Activated gamma-delta T cell treated with Interleukin-2 at 50 U/mL for 16 hours (primary cell): ENCODE data around the gene GCK.
A peak's percentile ranks its signal among the peaks of the same experiment; 100 is the strongest.
"Not testable (repeated sequence)": the region's sequence is repeated elsewhere in the genome, so short reads cannot be mapped to it uniquely, and the experiment has no call there.

ENCODE experiments used
- DNase-seq: peaks from one replicate; pipeline ENCODE4 v3.0.0-alpha.2; 2020

Gene GCK

GRCh38 chr7:44139311-44140010, 49.8 kb downstream of the GCK start:
- no peak for DNase-seq

- DNase-seq = no peak
Measured at GRCh38 chr7:44138698-44139097, 50.5 kb downstream of the GCK start.

- no peak for DNase-seq
Measured at GRCh38 chr7:44136731-44137130, 52.5 kb downstream of the GCK start.

GRCh38 chr7:44134943-44135628, 54.2 kb downstream of the GCK start:
- DNase-seq = no peak

- no peak for DNase-seq
Measured at GRCh38 chr7:44133295-44133694, 55.9 kb downstream of the GCK start.

- no peak for DNase-seq
Measured at GRCh38 chr7:44132039-44132438, 57.2 kb downstream of the GCK start.

- no peak for DNase-seq
Measured at GRCh38 chr7:44131173-44132029, 57.8 kb downstream of the GCK start.

GRCh38 chr7:44128721-44129582, 60.3 kb downstream of the GCK start:
- DNase-seq = no peak

GRCh38 chr7:44127161-44127560, 62.1 kb downstream of the GCK start:
- no peak for DNase-seq

GRCh38 chr7:44126574-44126973, 62.7 kb downstream of the GCK start:
- not testable (repeated sequence) for DNase-seq

- no peak for DNase-seq
Measured at GRCh38 chr7:44124822-44125202, 64.4 kb downstream of the GCK start.

- peak; percentile 97 for DNase-seq
Measured at GRCh38 chr7:44123190-44124003, 65.8 kb downstream of the GCK start, which contains the start of gene POLD2. TSS of gene POLD2 (minus strand) at chr7:44123548. CDS start at chr7:44122053, 1,495 bp downstream.

- DNase-seq = no peak
Measured at GRCh38 chr7:44122529-44122928, 66.7 kb downstream of the GCK start.

- no peak for DNase-seq
Measured at GRCh38 chr7:44121761-44122420, 67.3 kb downstream of the GCK start.

GRCh38 chr7:44120395-44120794, 68.8 kb downstream of the GCK start:
- DNase-seq = no peak

GRCh38 chr7:44119829-44120380, 69.3 kb downstream of the GCK start:
- DNase-seq = no peak

- DNase-seq = no peak
Measured at GRCh38 chr7:44117801-44118429, 71.3 kb downstream of the GCK start.

GRCh38 chr7:44116789-44117666, 72.2 kb downstream of the GCK start:
- no peak for DNase-seq

- DNase-seq = no peak
Measured at GRCh38 chr7:44116087-44116788, 73.0 kb downstream of the GCK start.
